Measurements from ENCODE around the gene ATXN7. TPM values are rescaled to one million over a fixed set of nuclear protein-coding genes. Genes with fewer than 3 reads are reported as not detected.

Gene ATXN7
- total RNA-seq, 4 donors from 2014 or later = 22.2 to 42.8 (median 35.0) TPM

DNA sequence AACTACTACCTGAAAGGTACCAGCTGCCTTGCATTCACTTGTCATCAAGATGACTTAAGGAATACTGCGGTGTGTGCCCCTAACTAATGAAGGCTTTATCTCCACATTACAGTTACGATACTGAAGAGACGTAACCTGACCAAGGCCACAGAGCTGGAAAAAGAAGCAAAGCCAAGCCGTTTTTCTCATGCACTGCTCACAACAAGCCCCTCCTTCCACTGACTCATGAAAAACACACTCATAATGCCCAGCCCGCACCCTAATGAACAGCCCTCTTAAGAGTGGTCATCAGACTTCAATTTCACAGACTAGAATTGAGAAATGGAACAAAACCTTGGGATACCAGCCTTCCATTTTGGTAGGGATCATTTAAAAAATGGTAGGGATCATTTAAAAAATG lies 148.0 kb downstream of the ATXN7 start:
- TF ChIP-seq, protein P1, sequence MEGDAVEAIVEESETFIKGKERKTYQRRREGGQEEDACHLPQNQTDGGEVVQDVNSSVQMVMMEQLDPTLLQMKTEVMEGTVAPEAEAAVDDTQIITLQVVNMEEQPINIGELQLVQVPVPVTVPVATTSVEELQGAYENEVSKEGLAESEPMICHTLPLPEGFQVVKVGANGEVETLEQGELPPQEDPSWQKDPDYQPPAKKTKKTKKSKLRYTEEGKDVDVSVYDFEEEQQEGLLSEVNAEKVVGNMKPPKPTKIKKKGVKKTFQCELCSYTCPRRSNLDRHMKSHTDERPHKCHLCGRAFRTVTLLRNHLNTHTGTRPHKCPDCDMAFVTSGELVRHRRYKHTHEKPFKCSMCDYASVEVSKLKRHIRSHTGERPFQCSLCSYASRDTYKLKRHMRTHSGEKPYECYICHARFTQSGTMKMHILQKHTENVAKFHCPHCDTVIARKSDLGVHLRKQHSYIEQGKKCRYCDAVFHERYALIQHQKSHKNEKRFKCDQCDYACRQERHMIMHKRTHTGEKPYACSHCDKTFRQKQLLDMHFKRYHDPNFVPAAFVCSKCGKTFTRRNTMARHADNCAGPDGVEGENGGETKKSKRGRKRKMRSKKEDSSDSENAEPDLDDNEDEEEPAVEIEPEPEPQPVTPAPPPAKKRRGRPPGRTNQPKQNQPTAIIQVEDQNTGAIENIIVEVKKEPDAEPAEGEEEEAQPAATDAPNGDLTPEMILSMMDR (IDR thresholded peaks at IDR 0.05; ENCODE audit: low read depth) = no peak

DNA sequence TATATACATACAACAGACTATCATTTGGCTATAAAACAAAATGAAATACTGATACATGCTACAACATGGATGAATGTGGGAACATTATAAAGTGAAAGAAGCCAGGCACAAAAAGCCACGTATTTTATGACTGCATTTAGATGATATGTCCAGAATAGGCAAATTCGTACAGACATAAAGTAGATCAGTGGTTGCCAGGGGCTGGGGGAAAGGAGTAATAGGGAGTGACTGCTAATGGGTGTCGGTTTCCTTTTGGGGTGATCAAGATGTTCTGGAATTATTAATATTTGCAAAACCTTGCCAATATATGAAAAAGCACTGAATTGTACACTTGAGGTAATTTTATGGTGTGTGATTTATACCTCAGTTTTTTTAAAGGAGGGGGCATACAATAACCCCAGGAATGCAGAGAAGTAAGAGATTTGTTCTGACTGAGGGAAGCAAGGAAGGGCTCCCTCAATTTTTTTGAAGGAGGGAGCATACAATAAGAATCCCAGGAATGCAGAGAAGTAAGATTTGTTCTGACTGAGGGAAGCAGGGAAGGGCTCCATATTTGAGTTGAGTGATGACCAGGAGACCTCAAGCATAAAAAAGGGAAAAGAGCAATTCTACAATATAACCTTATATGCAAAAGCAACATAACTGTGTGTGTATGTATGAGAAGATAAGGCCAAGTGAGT lies 153.4 kb downstream of the ATXN7 start:
- TF ChIP-seq, protein P1 (IDR thresholded peaks at IDR 0.05; ENCODE audit: low read depth) = no peak

GRCh38 chr3:64019271-64019670 lies 155.6 kb downstream of the ATXN7 start:
- TF ChIP-seq, protein P1 (IDR thresholded peaks at IDR 0.05; ENCODE audit: low read depth) = no peak

DNA sequence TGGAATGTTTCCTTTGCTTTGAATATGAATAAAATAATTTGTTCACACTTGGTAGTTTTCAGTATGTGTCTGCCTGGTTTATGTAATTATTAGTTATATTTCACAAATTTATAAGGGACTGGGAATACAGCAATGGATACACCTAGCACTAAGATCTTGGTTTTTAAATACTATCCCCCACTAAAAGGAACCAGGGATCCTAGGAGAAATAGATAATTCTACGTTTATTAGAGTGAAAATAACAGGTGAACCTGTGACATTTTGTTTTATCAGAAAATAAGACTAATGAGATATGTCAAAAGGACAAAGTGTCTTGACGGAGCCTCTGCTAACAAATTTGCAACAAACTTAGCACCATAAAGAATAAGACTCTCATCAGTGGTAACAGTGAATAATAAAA lies 156.2 kb downstream of the ATXN7 start:
- TF ChIP-seq, protein P1 (IDR thresholded peaks at IDR 0.05; ENCODE audit: low read depth) = no peak

GRCh38 chr3:64021922-64022321 lies 158.3 kb downstream of the ATXN7 start:
- TF ChIP-seq, protein P1 (IDR thresholded peaks at IDR 0.05; ENCODE audit: low read depth) = no peak

DNA sequence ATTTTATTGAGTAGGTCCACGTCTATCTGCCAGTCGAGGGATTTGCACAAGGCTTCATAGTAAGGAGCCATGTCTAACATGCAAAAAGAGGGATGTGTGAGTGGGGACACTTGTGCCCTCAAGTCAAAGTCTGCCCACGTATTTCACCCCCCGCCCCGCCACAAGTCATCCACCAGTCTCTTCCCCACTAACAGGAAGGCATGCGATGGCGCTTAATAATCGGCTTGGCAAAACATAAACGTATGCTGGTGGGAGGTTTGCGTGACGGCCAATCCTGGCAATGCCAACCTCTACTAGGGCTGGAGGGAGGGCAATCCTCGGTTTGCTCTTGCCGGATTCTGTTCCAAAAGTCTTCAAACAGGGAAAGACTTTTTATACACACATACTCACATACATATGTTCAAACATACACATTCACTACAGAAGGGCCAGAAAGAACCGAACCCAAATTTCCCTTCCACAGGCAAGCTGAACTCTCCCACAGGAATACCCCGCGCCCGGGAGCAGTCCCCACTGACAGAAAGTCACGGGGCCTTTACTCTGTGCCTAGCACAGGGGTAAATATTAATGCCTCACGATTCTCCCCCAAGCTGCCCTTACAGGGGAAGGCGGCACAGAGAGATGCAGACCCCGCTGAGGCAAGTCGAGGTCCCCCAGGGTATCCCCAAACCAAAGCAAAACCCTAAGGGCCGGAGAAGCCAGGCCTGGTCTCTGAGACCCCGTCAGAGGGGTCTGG lies 159.0 kb downstream of the ATXN7 start:
- TF ChIP-seq, protein P1 (IDR thresholded peaks at IDR 0.05; ENCODE audit: low read depth) = no peak

DNA sequence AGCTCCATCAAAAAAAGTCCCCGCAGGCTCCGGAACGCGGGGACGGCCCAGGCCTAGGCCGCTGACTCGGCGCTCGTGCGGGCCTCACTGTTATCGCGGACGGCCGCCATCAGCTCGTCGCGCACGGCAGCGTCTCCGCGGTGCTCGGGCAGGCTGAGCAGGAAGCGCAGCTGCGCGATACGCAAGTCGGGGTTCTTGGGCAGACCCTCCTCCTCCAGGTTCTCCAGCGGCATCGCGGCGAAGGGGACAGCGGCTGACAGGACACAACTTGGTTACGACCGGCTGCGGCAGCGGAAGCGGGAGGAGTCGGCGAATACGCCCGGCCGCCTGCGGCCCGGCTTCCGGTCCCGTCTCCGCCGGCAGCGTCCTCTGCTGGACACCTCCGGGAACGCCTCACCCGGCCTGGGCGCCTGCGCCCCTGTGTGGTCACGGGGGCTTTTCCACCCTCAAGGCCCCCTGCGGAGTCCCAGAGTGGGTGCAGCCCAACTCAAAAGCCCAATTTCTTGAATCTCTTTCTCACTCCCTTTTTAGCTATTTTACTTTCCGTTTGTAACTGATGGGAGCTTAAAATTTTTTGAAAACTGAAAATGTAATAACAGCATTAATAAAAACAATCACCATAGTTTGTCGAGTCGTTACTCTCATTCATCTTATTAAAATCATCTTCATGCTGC lies 159.7 kb downstream of the ATXN7 start, which contains the start of gene PSMD6:
TSS of gene PSMD6 (minus strand) at position 308 of the 674 bp plus-strand sequence. CDS start at position 233, 75 bp downstream.
- TF ChIP-seq, protein P1 (IDR thresholded peaks at IDR 0.05; ENCODE audit: low read depth) = no peak
